HepG2 (cell line): ENCODE data around the gene CD4. TPM values are rescaled to one million over a fixed set of nuclear protein-coding genes. Genes with fewer than 3 reads are reported as not detected.

Source experiments
- HNF1A ChIP-seq, 2 experiments: sonication (generic) in 1 of 2; formaldehyde crosslinking in 1 of 2; IDR thresholded peaks; 2 replicates each; pipeline versions ENCODE4 v1.4.0 to v1.6.1; 2016 to 2020; ENCODE audit warnings: borderline replicate concordance in 1 of 2, low read depth in 1 of 2, mild to moderate bottlenecking in 1 of 2, missing genetic modification reagents in 1 of 2
- MEIS2 ChIP-seq: sonication (generic); formaldehyde crosslinking; IDR thresholded peaks from 2 replicates; pipeline ENCODE4 v1.9.0; 2021; ENCODE audit warnings: mild to moderate bottlenecking, missing genetic modification reagents
- NAIF1 ChIP-seq: sonication (generic); formaldehyde crosslinking; IDR thresholded peaks from 2 replicates; pipeline ENCODE4 v1.5.0; 2020; ENCODE audit warnings: mild to moderate bottlenecking, missing genetic modification reagents, borderline replicate concordance
- PLRG1 ChIP-seq: fragments of 450-650 bp; conservative IDR thresholded peaks from 2 replicates; pipeline ENCODE4 v1.6.1; 2016
- RFXAP ChIP-seq: sonication (generic); formaldehyde crosslinking; IDR thresholded peaks from 2 replicates; pipeline ENCODE4 v1.4.0; 2020; ENCODE audit warnings: missing genetic modification reagents, borderline replicate concordance
- SETDB1 ChIP-seq: sonication (generic); formaldehyde crosslinking; IDR thresholded peaks from 2 replicates; pipeline ENCODE4 v1.5.1; 2020; ENCODE audit warnings: missing genetic modification reagents, mild to moderate bottlenecking, borderline replicate concordance
- SMARCE1 ChIP-seq: fragments of 450-650 bp; IDR thresholded peaks from 2 replicates; pipeline ENCODE4 v1.6.1; 2017; ENCODE audit warnings: borderline replicate concordance
- THYN1 ChIP-seq: sonication (generic); formaldehyde crosslinking; IDR thresholded peaks from 2 replicates; pipeline ENCODE4 v1.8.1; 2023; ENCODE audit warnings: low read depth, mild to moderate bottlenecking, moderate library complexity, missing genetic modification reagents, borderline replicate concordance
- TIGD3 ChIP-seq: sonication (generic); formaldehyde crosslinking; IDR thresholded peaks from 2 replicates; pipeline ENCODE4 v1.5.1; 2020; ENCODE audit warnings: mild to moderate bottlenecking, missing genetic modification reagents, borderline replicate concordance
- ZHX2 ChIP-seq, 2 experiments: sonication (generic) in 1 of 2; formaldehyde crosslinking in 1 of 2; IDR thresholded peaks; 2 replicates each; pipeline versions ENCODE4 v1.6.1 to v1.9.0; 2014 to 2022; ENCODE audit warnings: antibody characterized with exemption in 1 of 2, borderline replicate concordance in 1 of 2, inconsistent platforms in 1 of 2, low read depth in 1 of 2, missing genetic modification reagents in 1 of 2
- ZNF326 ChIP-seq: sonication (generic); formaldehyde crosslinking; IDR thresholded peaks from 2 replicates; pipeline ENCODE4 v1.4.0; 2020; ENCODE audit warnings: missing genetic modification reagents, borderline replicate concordance
- ZNF543 ChIP-seq: sonication (generic); formaldehyde crosslinking; IDR thresholded peaks from 2 replicates; pipeline ENCODE4 v1.4.0; 2020; ENCODE audit warnings: mild to moderate bottlenecking, missing genetic modification reagents
- ZNF7 ChIP-seq: IDR thresholded peaks from 2 replicates; pipeline ENCODE4 v1.6.1; 2016; ENCODE audit warnings: missing biosample characterization, missing genetic modification reagents
- ZNF782 ChIP-seq: sonication (generic); formaldehyde crosslinking; IDR thresholded peaks from 2 replicates; pipeline ENCODE4 v1.4.0; 2020; ENCODE audit warnings: missing genetic modification reagents, mild to moderate bottlenecking, borderline replicate concordance
- ZSCAN22 ChIP-seq: sonication (generic); formaldehyde crosslinking; IDR thresholded peaks from 2 replicates; pipeline ENCODE4 v1.4.0; 2020; ENCODE audit warnings: mild to moderate bottlenecking, missing genetic modification reagents
- polyA plus RNA-seq, 8 experiments: library from polyadenylated mRNA; depleted of rRNA in 3 of 8; stranded (reverse) in 7 of 8; unstranded in 1 of 8; fragments of >200 nt; fragmentation: Illumina TruSeq in 4 of 8; extraction: Trizol in 4 of 8; gene quantifications; 2 replicates each; pipeline versions ENCODE4 v1.2.1 to v1.2.3, GENCODE V29; 2011 to 2016; ENCODE audit warnings: low read depth in 4 of 8, missing spikeins in 1 of 8, mixed read lengths in 1 of 8; ENCODE audit not compliant: insufficient read depth in 1 of 8
- total RNA-seq, 5 experiments: library from RNA; depleted of rRNA; stranded (reverse); fragments of >200 nt; fragmentation: Illumina TruSeq; extraction: Trizol; gene quantifications; 2 replicates each; pipeline ENCODE4 v1.2.3, GENCODE V29; 2016; ENCODE audit warnings: low read depth in 1 of 5

The CD4 gene
- total and polyA plus RNA-seq, 2 of the 13 experiments (the other 11 are each of a cell fraction or from before 2014, with no cell fraction given) = 0.07 to 0.95 TPM

GRCh38 chr12:6778574-6779550, 10.5 kb upstream of the CD4 start (continued):
- TF ChIP-seq TIGD3 (no peak), THYN1 (CRISPR knock-in tag) (no peak), ZHX2 (IDR thresholded peaks at IDR 0.05; ENCODE audit: low read depth) (no peak), ZHX2 (CRISPR knock-in tag; IDR thresholded peaks at IDR 0.05; ENCODE audit: borderline replicate concordance) (no peak), SETDB1 (CRISPR knock-in tag) (no peak), ZNF543 (CRISPR knock-in tag) (0 out of 2 replicates have a peak, but pooled peaks have one; percentile 19), SMARCE1 (no peak), RFXAP (CRISPR knock-in tag) (no peak), ZNF7 (CRISPR knock-in tag) (no peak), ZNF782 (no peak), NAIF1 (CRISPR knock-in tag) (no peak), ZSCAN22 (CRISPR knock-in tag) (no peak), MEIS2 (CRISPR knock-in tag) (no peak; the same call in 1 of the 2 replicates), HNF1A (IDR thresholded peaks at IDR 0.05; ENCODE audit: low read depth) (0 out of 2 replicates have a peak, but pooled peaks have one; percentile 34), HNF1A (CRISPR knock-in tag; IDR thresholded peaks at IDR 0.05; ENCODE audit: borderline replicate concordance) (no peak), PLRG1 (no peak), ZNF326 (CRISPR knock-in tag) (no peak)
